ENCODE results near the gene DHX16.
"Not testable (repeated sequence)": the region's sequence is repeated elsewhere in the genome, so short reads cannot be mapped to it uniquely, and the experiment has no call there.

DHX16 gene

GRCh38 chr6:30678964-30679726, 6.3 kb upstream of the DHX16 start:
- no peak for TF ChIP-seq ZNF274 (IDR thresholded peaks at IDR 0.05; ENCODE audit: low read depth, low read length)
- H3K4me3 ChIP-seq (ENCODE audit: low read length), result peak overlapping the region; percentile 54; the same call in 1 of the 2 replicates

GRCh38 chr6:30676660-30677285, 4.0 kb upstream of the DHX16 start:
- H3K4me3 ChIP-seq (ENCODE audit: low read length), result no peak overlapping the region
- TF ChIP-seq ZNF274 (IDR thresholded peaks at IDR 0.05; ENCODE audit: low read depth, low read length), result no peak

GRCh38 chr6:30670760-30671527, 1.9 kb downstream of the DHX16 start:
- H3K4me3 ChIP-seq (ENCODE audit: low read length), result no peak overlapping the region
- TF ChIP-seq ZNF274 (IDR thresholded peaks at IDR 0.05; ENCODE audit: low read depth, low read length), result no peak

GRCh38 chr6:30666300-30666699, 6.5 kb downstream of the DHX16 start:
- H3K4me3 ChIP-seq (ENCODE audit: low read length), result not testable (repeated sequence)

- H3K4me3 ChIP-seq (ENCODE audit: low read length), result no peak overlapping the region
- TF ChIP-seq ZNF274 (IDR thresholded peaks at IDR 0.05; ENCODE audit: low read depth, low read length), result no peak
Observed at GRCh38 chr6:30664994-30665767, 7.6 kb downstream of the DHX16 start.

GRCh38 chr6:30657922-30658321, 14.9 kb downstream of the DHX16 start:
- H3K4me3 ChIP-seq (ENCODE audit: low read length), result not testable (repeated sequence)

- H3K4me3 ChIP-seq (ENCODE audit: low read length), result no peak overlapping the region
- no peak for TF ChIP-seq ZNF274 (IDR thresholded peaks at IDR 0.05; ENCODE audit: low read depth, low read length)
Observed at GRCh38 chr6:30657454-30657853, 15.4 kb downstream of the DHX16 start.

DNA sequence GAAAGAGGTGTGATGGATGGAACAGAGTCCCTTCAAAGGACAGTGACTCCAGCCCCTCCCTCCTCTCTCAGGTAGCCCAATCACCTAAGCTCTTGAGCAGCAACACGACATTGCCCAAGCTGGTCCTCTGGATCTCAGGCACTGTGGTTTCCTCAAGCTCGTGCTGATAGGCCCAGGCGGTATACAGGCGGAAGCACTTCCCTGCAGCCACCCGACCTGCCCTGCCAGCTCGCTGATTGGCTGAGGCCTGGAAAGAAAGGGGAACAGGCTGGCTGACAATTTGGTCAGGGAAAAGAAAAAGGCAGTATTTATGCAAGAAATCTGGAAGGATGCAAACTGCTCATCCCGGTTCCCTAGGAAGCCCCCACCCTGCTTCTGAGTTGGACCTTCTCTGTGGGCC, 16.3 kb downstream of the DHX16 start:
- H3K4me3 ChIP-seq (ENCODE audit: low read length), result no peak overlapping the region
- no peak for TF ChIP-seq ZNF274 (IDR thresholded peaks at IDR 0.05; ENCODE audit: low read depth, low read length)

- no peak overlapping the region for H3K4me3 ChIP-seq (ENCODE audit: low read length)
- TF ChIP-seq ZNF274 (IDR thresholded peaks at IDR 0.05; ENCODE audit: low read depth, low read length), result no peak
Observed at GRCh38 chr6:30655743-30656094, 17.1 kb downstream of the DHX16 start.

DNA sequence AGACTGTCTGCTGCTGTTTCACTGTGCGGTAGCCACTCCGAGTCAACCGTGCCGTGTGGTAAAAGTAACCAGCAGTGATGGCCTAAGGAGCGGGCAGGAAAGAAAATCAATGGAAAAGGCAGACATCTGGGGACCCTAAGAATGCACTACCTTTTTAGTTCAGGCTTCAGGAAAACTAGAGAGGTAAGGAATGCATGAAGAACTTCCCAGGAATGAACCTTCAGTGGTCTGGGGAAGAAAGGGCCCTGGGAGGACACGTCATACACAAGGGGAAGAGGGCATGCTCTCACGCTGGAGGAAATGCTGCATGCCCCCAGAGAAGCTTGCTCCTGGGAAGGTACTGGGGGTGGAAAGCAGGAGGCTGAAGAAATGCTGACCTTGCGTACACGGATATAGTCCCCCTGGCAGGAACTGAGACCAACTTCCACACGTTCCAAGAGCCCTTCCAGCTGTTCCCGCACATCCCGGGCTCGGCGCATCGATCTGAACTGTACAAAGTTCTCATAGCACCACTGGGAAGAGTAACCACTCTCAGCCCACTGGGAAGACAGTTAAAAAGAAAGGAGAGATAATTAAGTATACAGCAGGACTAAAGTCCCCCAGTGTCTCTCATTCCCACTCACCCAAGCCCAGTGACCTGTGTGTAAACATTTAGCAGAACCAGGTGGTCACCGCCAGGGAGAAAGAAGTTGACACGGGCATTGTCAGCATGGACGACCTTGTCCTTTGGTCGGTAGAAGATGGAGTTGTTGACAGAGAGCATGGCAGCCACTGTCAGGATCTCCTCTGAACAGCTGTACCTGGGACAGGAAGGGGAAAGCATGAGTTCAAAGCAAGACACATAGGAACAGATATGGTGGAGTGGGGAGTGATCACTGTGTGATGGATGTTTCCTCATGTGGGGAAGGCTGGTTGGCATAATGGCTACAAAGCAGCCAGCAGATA, 17.7 kb downstream of the DHX16 start:
- TF ChIP-seq ZNF274 (IDR thresholded peaks at IDR 0.05; ENCODE audit: low read depth, low read length), result no peak
- H3K4me3 ChIP-seq (ENCODE audit: low read length), result no peak overlapping the region

DNA sequence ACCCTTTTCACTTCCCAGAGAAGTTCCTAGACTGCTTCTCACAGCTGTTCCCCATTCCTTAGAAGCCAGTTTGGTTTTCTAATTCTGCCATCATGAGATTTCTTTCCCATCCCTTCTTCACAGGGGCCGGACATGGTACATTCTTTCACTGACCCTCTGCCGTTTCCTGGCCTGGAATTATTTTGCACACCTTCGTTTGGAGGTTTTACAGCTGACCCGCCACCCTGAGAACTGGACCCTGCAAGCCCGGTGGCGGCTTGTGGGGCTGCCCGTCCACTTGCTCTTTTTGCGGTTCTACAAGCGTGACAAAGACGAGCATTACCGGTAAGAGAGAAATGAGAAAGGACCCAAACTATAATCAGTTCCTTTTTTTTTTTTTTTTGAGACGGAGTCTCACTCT, 21.7 kb downstream of the DHX16 start:
- no peak for TF ChIP-seq ZNF274 (IDR thresholded peaks at IDR 0.05; ENCODE audit: low read depth, low read length)

GRCh38 chr6:30647242-30648116, 25.3 kb downstream of the DHX16 start:
- no peak for TF ChIP-seq ZNF274 (IDR thresholded peaks at IDR 0.05; ENCODE audit: low read depth, low read length)
- H3K4me3 ChIP-seq (ENCODE audit: low read length), result peak overlapping the region; percentile 90

More for the DNA sequence above, 21.7 kb downstream of the DHX16 start:
- H3K4me3 ChIP-seq (ENCODE audit: low read length), result no peak overlapping the region
